Ishikawa (cell line): ENCODE data around the gene FGF14.

Experiments
- CEBPB ChIP-seq: IDR thresholded peaks from 2 replicates; pipeline ENCODE4 v1.6.1; 2012
- CREB1 ChIP-seq: IDR thresholded peaks from 2 replicates; pipeline ENCODE4 v1.6.1; 2012; ENCODE audit warnings: low read depth
- EGR1 ChIP-seq: IDR thresholded peaks from 2 replicates; pipeline ENCODE4 v1.6.1; 2012
- EP300 ChIP-seq: IDR thresholded peaks from 2 replicates; pipeline ENCODE4 v1.6.1; 2012; ENCODE audit warnings: borderline replicate concordance
- FOXM1 ChIP-seq: IDR thresholded peaks from 2 replicates; pipeline ENCODE4 v1.6.1; 2012; ENCODE audit warnings: low read depth, borderline replicate concordance
- MAX ChIP-seq: IDR thresholded peaks from 2 replicates; pipeline ENCODE4 v1.6.1; 2012
- NFIC ChIP-seq: IDR thresholded peaks from 2 replicates; pipeline ENCODE4 v1.6.1; 2012
- RAD21 ChIP-seq: IDR thresholded peaks from 2 replicates; pipeline ENCODE4 v1.6.1; 2012; ENCODE audit warnings: low read depth
- REST ChIP-seq: IDR thresholded peaks from 2 replicates; pipeline ENCODE4 v1.6.1; 2012; ENCODE audit warnings: low read depth, mild to moderate bottlenecking
- TAF1 ChIP-seq: IDR thresholded peaks from 2 replicates; pipeline ENCODE4 v1.6.1; 2012; ENCODE audit warnings: low read depth, mild to moderate bottlenecking
- TCF12 ChIP-seq: IDR thresholded peaks from 2 replicates; pipeline ENCODE4 v1.6.1; 2012; ENCODE audit warnings: low read depth
- TEAD4 ChIP-seq: IDR thresholded peaks from 2 replicates; pipeline ENCODE4 v1.6.1; 2012
- USF1 ChIP-seq: IDR thresholded peaks from 2 replicates; pipeline ENCODE4 v1.6.1; 2012
- YY1 ChIP-seq: IDR thresholded peaks from 2 replicates; pipeline ENCODE4 v1.6.1; 2012; ENCODE audit warnings: low read depth
- ZBTB7A ChIP-seq: IDR thresholded peaks from 2 replicates; pipeline ENCODE4 v1.6.1; 2012; ENCODE audit warnings: low read depth

The FGF14 gene

GRCh38 chr13:102399791-102400674, 1.8 kb downstream of the FGF14 start:
- no peak for TF ChIP-seq CREB1

GRCh38 chr13:102395939-102396338, 5.9 kb downstream of the FGF14 start:
- TF ChIP-seq FOXM1 (no peak), REST (no peak), CREB1 (no peak)

- no peak for TF ChIP-seq TEAD4
- TF ChIP-seq RAD21: no peak
- TF ChIP-seq ZBTB7A: no peak
- TF ChIP-seq CREB1: no peak
- no peak for TF ChIP-seq TCF12
- no peak for TF ChIP-seq TAF1
- no peak for TF ChIP-seq USF1
- no peak for TF ChIP-seq EP300
- no peak for TF ChIP-seq NFIC
- TF ChIP-seq MAX: no peak
- no peak for TF ChIP-seq FOXM1
Measured at GRCh38 chr13:102395174-102395573, 6.7 kb downstream of the FGF14 start.

- TF ChIP-seq RAD21 (no peak), YY1 (peak; percentile 78), TAF1 (no peak), USF1 (no peak), MAX (peak; percentile 62), TCF12 (no peak)
Measured at GRCh38 chr13:102394158-102395053, 7.4 kb downstream of the FGF14 start.

GRCh38 chr13:102392481-102393209, 9.2 kb downstream of the FGF14 start:
- TF ChIP-seq CEBPB (no peak), TEAD4 (no peak), EGR1 (no peak), REST (no peak), NFIC (no peak), ZBTB7A (no peak), MAX (no peak), TCF12 (no peak), TAF1 (no peak), USF1 (no peak)
